Ovary (tissue), 9 donors: ENCODE measurements around the gene MYH11. TPM values are rescaled to one million over a fixed set of nuclear protein-coding genes. Genes with fewer than 3 reads are reported as not detected.
"Not testable (repeated sequence)": the region's sequence is repeated elsewhere in the genome, so short reads cannot be mapped to it uniquely, and the experiment has no call there.

Experiments used
- DNase-seq, 5 donors: peaks; one replicate each; pipeline ENCODE4 v3.0.0-alpha.2; 2019 to 2020
- H3K27ac ChIP-seq, 2 donors: fragments of 200-600 bp; one replicate each; pipeline versions ENCODE4 v1.5.1 to v1.8.0; 2019 to 2022
- H3K27me3 ChIP-seq: fragments of 200-600 bp; one replicate; pipeline ENCODE4 v1.8.0; 2022
- H3K36me3 ChIP-seq: fragments of 200-600 bp; sonication (generic); one replicate; pipeline ENCODE4 v1.5.1; 2019
- H3K4me1 ChIP-seq: one replicate; pipeline ENCODE4 v1.8.1; 2013; ENCODE audit warnings: mild to moderate bottlenecking, moderate library complexity; ENCODE audit not compliant: insufficient read depth
- H3K4me3 ChIP-seq: fragments of 200-600 bp; sonication (generic); one replicate; pipeline ENCODE4 v1.5.1; 2017
- H3K9me3 ChIP-seq, 2 donors: fragments of 200-600 bp in 1 of 2; sonication (generic) in 1 of 2; one replicate each; pipeline versions ENCODE4 v1.5.1 to v1.8.1; 2013 to 2019; ENCODE audit warnings: mild to moderate bottlenecking in 1 of 2, moderate library complexity in 1 of 2
- CTCF ChIP-seq, 3 donors: fragments of 450-650 bp in 2 of 3; fragments of 200-600 bp in 1 of 3; IDR thresholded peaks; one replicate each; pipeline versions ENCODE4 v1.5.1 to v1.8.0; 2016 to 2022; ENCODE audit warnings: antibody characterized with exemption in 3 of 3, mild to moderate bottlenecking in 1 of 3
- EP300 ChIP-seq: sonication (generic); formaldehyde crosslinking; IDR thresholded peaks from one replicate; pipeline ENCODE4 v1.6.1; 2017; ENCODE audit warnings: antibody characterized with exemption
- POLR2A ChIP-seq: fragments of 450-650 bp; IDR thresholded peaks from one replicate; pipeline ENCODE4 v1.6.1; 2017; ENCODE audit warnings: antibody characterized with exemption, mild to moderate bottlenecking, moderate library complexity
- WGBS, 3 donors: extraction: QIAGEN DNeasy Blood & Tissue Kit in 1 of 3; methylation state at CpG; one replicate each; pipeline versions ENCODE4 v1.1.5 to v1.1.7; 2013 to 2017; 5-methylcytosine and 5-hydroxymethylcytosine counted together
- intact Hi-C, 4 donors: fragments of 100-400 bp; cut with DNase I; formaldehyde crosslinking; loops; one replicate each; pipeline versions ENCODE4 v1.11.0 to v1.15.1; 2022 to 2023
- polyA plus RNA-seq, 2 donors: library from polyadenylated mRNA; stranded (reverse); fragments of 200-250 nt in 1 of 2; fragments of 350-450 nt in 1 of 2; fragmentation: Illumina TruSeq in 1 of 2; extraction: RNeasy Lipid Tissue Mini Kit (QIAGEN cat#74804) in 1 of 2; gene quantifications; one replicate each; pipeline ENCODE4 v1.2.3, GENCODE V29; 2013 to 2014
- total RNA-seq, 7 donors: library from RNA; depleted of rRNA in 2 of 7; stranded (reverse); fragments of >200 nt in 2 of 7; fragmentation: NEBNext Ultra II Directional in 3 of 7; extraction: Animal tissue kit (Norgen Biotek cat#: 25700) in 3 of 7; gene quantifications; one replicate each; pipeline versions ENCODE4 v1.1.0 to v1.2.4, GENCODE V29; 2016 to 2023
- donor health status: DM: no; HTN: no; CAD: no; lungs with moderate emphysema.
- donor health status: DM: no; HTN: no; CAD: no.
- donor health status: Bipolar disorder and iron deficiency.
- donor health status: DM: yes; HTN: yes; CAD: no.
- donor health status: DM: no; HTN: no; CAD: no.
- donor health status: DM: yes; HTN: yes; CAD: no.

Gene MYH11
- total and polyA plus RNA-seq, 9 donors, result 50.9 to 2,765 (median 263) TPM

GRCh38 chr16:15729152-15729551 lies 127.7 kb downstream of the MYH11 start:
- H3K27ac ChIP-seq, result no peak overlapping the region
- no peaks in the 10 kb centered on the region for H3K9me3 ChIP-seq
- TF ChIP-seq POLR2A, result no peak
- no peak for TF ChIP-seq CTCF (IDR thresholded peaks at IDR 0.05)
- no peak for TF ChIP-seq EP300
- no peaks in the 10 kb centered on the region for H3K36me3 ChIP-seq
- no peaks in the 10 kb centered on the region for H3K27me3 ChIP-seq
- H3K4me3 ChIP-seq, result no peak overlapping the region
- no peaks in the 10 kb centered on the region for H3K4me1 ChIP-seq
- DNase-seq, result no peak
- intact Hi-C loops, result no loop called here
- 92 to 95% (median 92%) methylated on average over 7 of the region's 7 CpGs for WGBS, 3 donors

GRCh38 chr16:15727697-15728096 lies 129.1 kb downstream of the MYH11 start:
- H3K27ac ChIP-seq, intact Hi-C loops, H3K36me3 ChIP-seq, H3K9me3 ChIP-seq, H3K4me1 ChIP-seq, H3K4me3 ChIP-seq, DNase-seq, H3K27me3 ChIP-seq: not testable (repeated sequence)
- WGBS, 3 donors, result 96 to 97% (median 97%) methylated on average over 5 of the region's 5 CpGs

- no peaks in the 10 kb centered on the region for H3K4me1 ChIP-seq
- H3K27me3 ChIP-seq, result no peaks in the 10 kb centered on the region
- DNase-seq, result no peak
- intact Hi-C loops, result no loop called here
- no peaks in the 10 kb centered on the region for H3K9me3 ChIP-seq
- TF ChIP-seq POLR2A (no peak), EP300 (no peak), CTCF (IDR thresholded peaks at IDR 0.05) (no peak)
- no peak overlapping the region for H3K4me3 ChIP-seq
- no peaks in the 10 kb centered on the region for H3K36me3 ChIP-seq
- no peak overlapping the region for H3K27ac ChIP-seq
- WGBS, 3 donors, result 83 to 90% (median 87%) methylated on average over 18 of the region's 18 CpGs
These were observed 130.1 kb downstream of the MYH11 start for GRCh38 chr16:15726715-15727114.

- 92 to 95% (median 93%) methylated on average over 5 of the region's 5 CpGs for WGBS, 3 donors
- Histone ChIP-seq H3K4me1 (no peaks in the 10 kb centered on the region), H3K27ac (no peak overlapping the region), H3K4me3 (no peak overlapping the region), H3K9me3 (no peaks in the 10 kb centered on the region), H3K27me3 (no peaks in the 10 kb centered on the region), H3K36me3 (no peaks in the 10 kb centered on the region)
- TF ChIP-seq EP300 (no peak), CTCF (IDR thresholded peaks at IDR 0.05) (no peak)
- intact Hi-C loops, result no loop called here
- no peak for DNase-seq
These were observed 131.1 kb downstream of the MYH11 start for GRCh38 chr16:15725641-15726240.

GRCh38 chr16:15723808-15724207 lies 133.0 kb downstream of the MYH11 start:
- no peak for TF ChIP-seq EP300
- no peak for TF ChIP-seq CTCF (IDR thresholded peaks at IDR 0.05)
- TF ChIP-seq POLR2A, result no peak
- no peaks in the 10 kb centered on the region for H3K27me3 ChIP-seq
- no peak overlapping the region for H3K27ac ChIP-seq
- no peaks in the 10 kb centered on the region for H3K36me3 ChIP-seq
- 87 to 91% (median 88%) methylated on average over 7 of the region's 7 CpGs for WGBS, 3 donors
- no peaks in the 10 kb centered on the region for H3K4me1 ChIP-seq
- intact Hi-C loops, result no loop called here
- DNase-seq, result no peak
- no peak overlapping the region for H3K4me3 ChIP-seq
- no peaks in the 10 kb centered on the region for H3K9me3 ChIP-seq
